ENCODE results near the gene COL4A1.
"Not testable (repeated sequence)": the region's sequence is repeated elsewhere in the genome, so short reads cannot be mapped to it uniquely, and the experiment has no call there.

Gene COL4A1

GRCh38 chr13:110322126-110322827, 15.3 kb upstream of the COL4A1 start:
- DNase-seq = no peak

GRCh38 chr13:110321573-110321972, 14.6 kb upstream of the COL4A1 start:
- not testable (repeated sequence) for DNase-seq

GRCh38 chr13:110320645-110321044, 13.7 kb upstream of the COL4A1 start:
- DNase-seq = no peak

- no peak for DNase-seq
These were observed 13.0 kb upstream of the COL4A1 start for GRCh38 chr13:110319774-110320509.

GRCh38 chr13:110319397-110319773, 12.4 kb upstream of the COL4A1 start:
- DNase-seq = no peak

GRCh38 chr13:110318920-110319319, 12.0 kb upstream of the COL4A1 start:
- DNase-seq = no peak

GRCh38 chr13:110317496-110318195, 10.7 kb upstream of the COL4A1 start:
- DNase-seq = no peak

GRCh38 chr13:110317093-110317492, 10.1 kb upstream of the COL4A1 start:
- DNase-seq = no peak

GRCh38 chr13:110316196-110316595, 9.2 kb upstream of the COL4A1 start:
- no peak for DNase-seq

- no peak for DNase-seq
These were observed 7.7 kb upstream of the COL4A1 start for GRCh38 chr13:110314516-110315245.

- DNase-seq = not testable (repeated sequence)
These were observed 6.8 kb upstream of the COL4A1 start for GRCh38 chr13:110313733-110314132.

GRCh38 chr13:110313261-110313660, 6.3 kb upstream of the COL4A1 start:
- DNase-seq = not testable (repeated sequence)

- DNase-seq = no peak
These were observed 5.5 kb upstream of the COL4A1 start for GRCh38 chr13:110312339-110313031.

- no peak for DNase-seq
These were observed 4.7 kb upstream of the COL4A1 start for GRCh38 chr13:110311443-110312338.

GRCh38 chr13:110310541-110311442, 3.8 kb upstream of the COL4A1 start:
- no peak for DNase-seq

GRCh38 chr13:110309661-110310524, 2.9 kb upstream of the COL4A1 start:
- no peak for DNase-seq

- DNase-seq = no peak
These were observed 1.9 kb upstream of the COL4A1 start for GRCh38 chr13:110308656-110309359.

- DNase-seq = no peak
These were observed 1.1 kb upstream of the COL4A1 start for GRCh38 chr13:110307767-110308655.
